GM23338 (cell line): Measurements from ENCODE around the gene C11orf98.

Source experiments
- CREB1 ChIP-seq: fragments of 250-450 bp; sonication (Bioruptor Pico); IDR thresholded peaks from 2 replicates; pipeline ENCODE4 v1.5.0; 2020; ENCODE audit warnings: low read depth, mild to moderate bottlenecking, moderate library complexity
- EZH2 ChIP-seq: fragments of 200-600 bp; sonication (generic); IDR thresholded peaks from one replicate; pipeline ENCODE4 v1.8.0; 2017; ENCODE audit warnings: antibody characterized with exemption, mild to moderate bottlenecking, low read depth; ENCODE audit not compliant: unreplicated experiment
- EZH2phosphoT487 ChIP-seq: fragments of 200-600 bp; sonication (generic); IDR thresholded peaks from one replicate; pipeline ENCODE4 v1.8.1; 2018; ENCODE audit warnings: antibody characterized with exemption; ENCODE audit not compliant: unreplicated experiment
- JUNB ChIP-seq: IDR thresholded peaks from one replicate; pipeline ENCODE4 v1.6.1; 2016; ENCODE audit warnings: antibody characterized with exemption; ENCODE audit not compliant: unreplicated experiment
- POLR2AphosphoS5 ChIP-seq: IDR thresholded peaks from 2 replicates; pipeline ENCODE4 v1.6.1; 2016; ENCODE audit warnings: antibody characterized with exemption, low read depth
- ZNF114 ChIP-seq: fragments of 250-450 bp; sonication (Bioruptor Pico); IDR thresholded peaks from 2 replicates; pipeline ENCODE4 v1.5.0; 2020; ENCODE audit warnings: mild to moderate bottlenecking, moderate library complexity
- ZNF331 ChIP-seq: fragments of 250-450 bp; sonication (Bioruptor Pico); IDR thresholded peaks from 2 replicates; pipeline ENCODE4 v1.5.0; 2020; ENCODE audit warnings: low read depth, mild to moderate bottlenecking, moderate library complexity
- TF ChIP-seq, protein P1 (sequence below), 2 experiments: fragments of 200-600 bp in 1 of 2; sonication (generic) in 1 of 2; conservative IDR thresholded peaks; 2 replicates each; pipeline versions ENCODE4 v1.5.1 to v1.6.1; 2016 to 2017; ENCODE audit warnings: antibody characterized with exemption in 2 of 2, low read depth in 2 of 2, mild to moderate bottlenecking in 2 of 2, moderate library complexity in 1 of 2
- TF ChIP-seq, protein P2 (sequence below): IDR thresholded peaks from one replicate; pipeline ENCODE4 v1.6.1; 2018; ENCODE audit warnings: antibody characterized with exemption; ENCODE audit not compliant: unreplicated experiment
- TF ChIP-seq, protein P3 (sequence below): IDR thresholded peaks from 2 replicates; pipeline ENCODE4 v1.6.1; 2016; ENCODE audit warnings: antibody characterized with exemption

GRCh38 chr11:62644220-62644619 is 20.8 kb downstream of the C11orf98 start:
- TF ChIP-seq, protein P1, sequence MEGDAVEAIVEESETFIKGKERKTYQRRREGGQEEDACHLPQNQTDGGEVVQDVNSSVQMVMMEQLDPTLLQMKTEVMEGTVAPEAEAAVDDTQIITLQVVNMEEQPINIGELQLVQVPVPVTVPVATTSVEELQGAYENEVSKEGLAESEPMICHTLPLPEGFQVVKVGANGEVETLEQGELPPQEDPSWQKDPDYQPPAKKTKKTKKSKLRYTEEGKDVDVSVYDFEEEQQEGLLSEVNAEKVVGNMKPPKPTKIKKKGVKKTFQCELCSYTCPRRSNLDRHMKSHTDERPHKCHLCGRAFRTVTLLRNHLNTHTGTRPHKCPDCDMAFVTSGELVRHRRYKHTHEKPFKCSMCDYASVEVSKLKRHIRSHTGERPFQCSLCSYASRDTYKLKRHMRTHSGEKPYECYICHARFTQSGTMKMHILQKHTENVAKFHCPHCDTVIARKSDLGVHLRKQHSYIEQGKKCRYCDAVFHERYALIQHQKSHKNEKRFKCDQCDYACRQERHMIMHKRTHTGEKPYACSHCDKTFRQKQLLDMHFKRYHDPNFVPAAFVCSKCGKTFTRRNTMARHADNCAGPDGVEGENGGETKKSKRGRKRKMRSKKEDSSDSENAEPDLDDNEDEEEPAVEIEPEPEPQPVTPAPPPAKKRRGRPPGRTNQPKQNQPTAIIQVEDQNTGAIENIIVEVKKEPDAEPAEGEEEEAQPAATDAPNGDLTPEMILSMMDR (conservative IDR thresholded peaks at IDR 0.05; ENCODE audit: low read depth in 2 of 2) = no peak
- TF ChIP-seq, protein P2, sequence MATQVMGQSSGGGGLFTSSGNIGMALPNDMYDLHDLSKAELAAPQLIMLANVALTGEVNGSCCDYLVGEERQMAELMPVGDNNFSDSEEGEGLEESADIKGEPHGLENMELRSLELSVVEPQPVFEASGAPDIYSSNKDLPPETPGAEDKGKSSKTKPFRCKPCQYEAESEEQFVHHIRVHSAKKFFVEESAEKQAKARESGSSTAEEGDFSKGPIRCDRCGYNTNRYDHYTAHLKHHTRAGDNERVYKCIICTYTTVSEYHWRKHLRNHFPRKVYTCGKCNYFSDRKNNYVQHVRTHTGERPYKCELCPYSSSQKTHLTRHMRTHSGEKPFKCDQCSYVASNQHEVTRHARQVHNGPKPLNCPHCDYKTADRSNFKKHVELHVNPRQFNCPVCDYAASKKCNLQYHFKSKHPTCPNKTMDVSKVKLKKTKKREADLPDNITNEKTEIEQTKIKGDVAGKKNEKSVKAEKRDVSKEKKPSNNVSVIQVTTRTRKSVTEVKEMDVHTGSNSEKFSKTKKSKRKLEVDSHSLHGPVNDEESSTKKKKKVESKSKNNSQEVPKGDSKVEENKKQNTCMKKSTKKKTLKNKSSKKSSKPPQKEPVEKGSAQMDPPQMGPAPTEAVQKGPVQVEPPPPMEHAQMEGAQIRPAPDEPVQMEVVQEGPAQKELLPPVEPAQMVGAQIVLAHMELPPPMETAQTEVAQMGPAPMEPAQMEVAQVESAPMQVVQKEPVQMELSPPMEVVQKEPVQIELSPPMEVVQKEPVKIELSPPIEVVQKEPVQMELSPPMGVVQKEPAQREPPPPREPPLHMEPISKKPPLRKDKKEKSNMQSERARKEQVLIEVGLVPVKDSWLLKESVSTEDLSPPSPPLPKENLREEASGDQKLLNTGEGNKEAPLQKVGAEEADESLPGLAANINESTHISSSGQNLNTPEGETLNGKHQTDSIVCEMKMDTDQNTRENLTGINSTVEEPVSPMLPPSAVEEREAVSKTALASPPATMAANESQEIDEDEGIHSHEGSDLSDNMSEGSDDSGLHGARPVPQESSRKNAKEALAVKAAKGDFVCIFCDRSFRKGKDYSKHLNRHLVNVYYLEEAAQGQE = no peak
- TF ChIP-seq CREB1 (CRISPR knock-in tag) (no peak), POLR2AphosphoS5 (no peak), EZH2phosphoT487 (no peak), EZH2 (no peak), JUNB (no peak), ZNF331 (CRISPR knock-in tag) (no peak), ZNF114 (no peak)
- TF ChIP-seq, protein P3, sequence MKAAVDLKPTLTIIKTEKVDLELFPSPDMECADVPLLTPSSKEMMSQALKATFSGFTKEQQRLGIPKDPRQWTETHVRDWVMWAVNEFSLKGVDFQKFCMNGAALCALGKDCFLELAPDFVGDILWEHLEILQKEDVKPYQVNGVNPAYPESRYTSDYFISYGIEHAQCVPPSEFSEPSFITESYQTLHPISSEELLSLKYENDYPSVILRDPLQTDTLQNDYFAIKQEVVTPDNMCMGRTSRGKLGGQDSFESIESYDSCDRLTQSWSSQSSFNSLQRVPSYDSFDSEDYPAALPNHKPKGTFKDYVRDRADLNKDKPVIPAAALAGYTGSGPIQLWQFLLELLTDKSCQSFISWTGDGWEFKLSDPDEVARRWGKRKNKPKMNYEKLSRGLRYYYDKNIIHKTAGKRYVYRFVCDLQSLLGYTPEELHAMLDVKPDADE = no peak
